IMR-90 (cell line): ENCODE measurements around the gene PIK3IP1. TPM values are rescaled to one million over a fixed set of nuclear protein-coding genes. Genes with fewer than 3 reads are reported as not detected.

Experiments
- ATAC-seq: fragments of 200-7000 bp; cut with Tn5 transposase; 2 replicates; pipeline ENCODE4 v1.9.1; 2020; ENCODE audit warnings: low read depth, mild to moderate bottlenecking, moderate library complexity
- BruUV-seq: library from RNA; stranded (reverse); fragments of 400-500 nt; replicated peaks from 2 replicates; lab custom pipeline; 2021; lab: Mats Ljungman, UMichigan
- CTCF ChIA-PET: fragments of 300-600 bp; formaldehyde crosslinking; extraction: SDS; loops from one replicate; lab custom pipeline; 2021; ENCODE audit warnings: antibody characterized with exemption; lab: Yijun Ruan, JAX
- POLR2A ChIA-PET: fragments of 300-600 bp; sonication (Branson Sonifier 250); formaldehyde crosslinking; loops from one replicate; lab custom pipeline; 2022; ENCODE audit warnings: antibody characterized with exemption; ENCODE audit not compliant: unreplicated experiment; lab: Charles Lee
- DNase-seq: peaks from one replicate; pipeline ENCODE4 v3.0.0; 2013
- H2AFZ ChIP-seq: replicated peaks from 2 replicates; pipeline ENCODE3; 2013; ENCODE audit warnings: low read length, mild to moderate bottlenecking; ENCODE audit not compliant: poor library complexity
- H2AK5ac ChIP-seq: 2 replicates; pipeline ENCODE4 v1.6.1; 2013; ENCODE audit warnings: low read depth, low read length, inconsistent platforms
- H2AK9ac ChIP-seq: replicated peaks from 2 replicates; pipeline ENCODE3; 2013; ENCODE audit warnings: mild to moderate bottlenecking, low read depth, low read length, moderate library complexity; ENCODE audit not compliant: poor library complexity
- H2BK120ac ChIP-seq: 2 replicates; pipeline ENCODE4 v1.6.1; 2013; ENCODE audit warnings: low read depth, low read length, inconsistent platforms
- H2BK15ac ChIP-seq: 3 replicates; pipeline ENCODE4 v1.6.1; 2013; ENCODE audit warnings: low read depth, low read length, inconsistent platforms
- H2BK20ac ChIP-seq: 2 replicates; pipeline ENCODE4 v1.6.1; 2013; ENCODE audit warnings: low read depth, mild to moderate bottlenecking, inconsistent platforms, low read length, moderate library complexity
- H2BK5ac ChIP-seq: 2 replicates; pipeline ENCODE4 v1.6.1; 2013; ENCODE audit warnings: mild to moderate bottlenecking, low read depth, low read length, inconsistent platforms; ENCODE audit not compliant: poor library complexity, severe bottlenecking
- H3K14ac ChIP-seq: replicated peaks from 2 replicates; pipeline ENCODE4 v1.6.1; 2013; ENCODE audit warnings: low read depth, low read length, inconsistent platforms
- H3K18ac ChIP-seq: 2 replicates; pipeline ENCODE4 v1.6.1; 2013; ENCODE audit warnings: low read depth, low read length, control low read depth
- H3K23ac ChIP-seq: 2 replicates; pipeline ENCODE4 v1.6.1; 2013; ENCODE audit warnings: low read depth, low read length, inconsistent platforms
- H3K27ac ChIP-seq: 2 replicates; pipeline ENCODE4 v1.5.1; 2013; ENCODE audit warnings: mild to moderate bottlenecking, control low read depth, low read length; ENCODE audit not compliant: insufficient read depth
- H3K27me3 ChIP-seq: 2 replicates; pipeline ENCODE4 v1.6.1; 2013; ENCODE audit warnings: low read length; ENCODE audit not compliant: control insufficient read depth, insufficient read depth
- H3K36me3 ChIP-seq: 2 replicates; pipeline ENCODE4 v1.6.1; 2013; ENCODE audit warnings: low read length, mixed read lengths; ENCODE audit not compliant: control insufficient read depth, insufficient read depth
- H3K4ac ChIP-seq: 2 replicates; pipeline ENCODE4 v1.6.1; 2013; ENCODE audit warnings: low read depth, low read length, inconsistent platforms
- H3K4me1 ChIP-seq: 2 replicates; pipeline ENCODE4 v1.6.1; 2013; ENCODE audit warnings: low read length, mixed read lengths; ENCODE audit not compliant: control insufficient read depth, insufficient read depth
- H3K4me2 ChIP-seq: 2 replicates; pipeline ENCODE4 v1.6.1; 2013; ENCODE audit warnings: low read depth, mild to moderate bottlenecking, control low read depth, low read length, moderate library complexity
- H3K4me3 ChIP-seq: 2 replicates; pipeline ENCODE4 v1.5.1; 2013; ENCODE audit warnings: low read depth, mild to moderate bottlenecking, control low read depth, low read length, moderate library complexity; ENCODE audit not compliant: insufficient read depth
- H3K56ac ChIP-seq: 2 replicates; pipeline ENCODE4 v1.6.1; 2013; ENCODE audit warnings: low read length, inconsistent platforms; ENCODE audit not compliant: insufficient read depth; ENCODE audit errors: extremely low read depth
- H3K79me1 ChIP-seq, 2 experiments: 2 replicates each; pipeline ENCODE4 v1.6.1; 2013; ENCODE audit warnings: low read length in 2 of 2, inconsistent platforms in 1 of 2, low read depth in 1 of 2
- H3K9ac ChIP-seq: 2 replicates; pipeline ENCODE4 v1.6.1; 2013; ENCODE audit warnings: low read depth, low read length, control low read depth
- H3K9me1 ChIP-seq: 2 replicates; pipeline ENCODE4 v1.6.1; 2013; ENCODE audit warnings: low read length, inconsistent platforms; ENCODE audit not compliant: insufficient read depth
- H3K9me3 ChIP-seq: 2 replicates; pipeline ENCODE4 v1.6.1; 2013; ENCODE audit warnings: low read length; ENCODE audit not compliant: control insufficient read depth, insufficient read depth
- H4K20me1 ChIP-seq: 2 replicates; pipeline ENCODE4 v1.6.1; 2013; ENCODE audit warnings: low read length, inconsistent platforms; ENCODE audit not compliant: insufficient read depth
- H4K5ac ChIP-seq: 2 replicates; pipeline ENCODE4 v1.6.1; 2013; ENCODE audit warnings: mild to moderate bottlenecking, low read depth, low read length, control low read depth
- H4K8ac ChIP-seq, 2 experiments: 2 replicates each; pipeline ENCODE4 v1.6.1; 2013; ENCODE audit warnings: low read depth in 2 of 2, low read length in 2 of 2, control low read depth in 1 of 2, inconsistent platforms in 1 of 2
- H4K91ac ChIP-seq: 2 replicates; pipeline ENCODE4 v1.6.1; 2013; ENCODE audit warnings: low read depth, low read length, inconsistent platforms; ENCODE audit not compliant: insufficient read depth
- BHLHE40 ChIP-seq: fragments of 150-350 bp; IDR thresholded peaks from 2 replicates; pipeline ENCODE4 v1.6.1; 2016; ENCODE audit warnings: mild to moderate bottlenecking, low read depth, low read length
- CEBPB ChIP-seq: IDR thresholded peaks from 2 replicates; pipeline ENCODE4 v1.6.1; 2012; ENCODE audit warnings: low read depth, low read length, improper control_type of control experiment
- CHD1 ChIP-seq: IDR thresholded peaks from 2 replicates; pipeline ENCODE4 v1.6.1; 2012; ENCODE audit warnings: low read depth, low read length, improper control_type of control experiment
- CTCF ChIP-seq: conservative IDR thresholded peaks from 2 replicates; pipeline ENCODE4 v1.5.1; 2012; ENCODE audit warnings: mild to moderate bottlenecking, low read depth, low read length, improper control_type of control experiment
- ELK1 ChIP-seq: fragments of 150-350 bp; IDR thresholded peaks from 2 replicates; pipeline ENCODE4 v1.6.1; 2016; ENCODE audit warnings: low read depth, mild to moderate bottlenecking, low read length, moderate library complexity, borderline replicate concordance
- MAFK ChIP-seq: IDR thresholded peaks from 2 replicates; pipeline ENCODE4 v1.6.1; 2012; ENCODE audit warnings: low read depth, low read length, improper control_type of control experiment
- MAZ ChIP-seq: IDR thresholded peaks from 2 replicates; pipeline ENCODE4 v1.6.1; 2012; ENCODE audit warnings: low read depth, mild to moderate bottlenecking, low read length, improper control_type of control experiment, moderate library complexity, borderline replicate concordance
- MXI1 ChIP-seq: IDR thresholded peaks from 2 replicates; pipeline ENCODE4 v1.6.1; 2012; ENCODE audit warnings: low read depth, mild to moderate bottlenecking, low read length, moderate library complexity, borderline replicate concordance
- NFE2L2 ChIP-seq: fragments of 150-350 bp; IDR thresholded peaks from 2 replicates; pipeline ENCODE4 v1.6.1; 2016; ENCODE audit warnings: low read depth, mild to moderate bottlenecking, low read length
- POLR2A ChIP-seq: IDR thresholded peaks from 2 replicates; pipeline ENCODE4 v1.6.1; 2012; ENCODE audit warnings: mild to moderate bottlenecking, low read depth, low read length
- RAD21 ChIP-seq: IDR thresholded peaks from 2 replicates; pipeline ENCODE4 v1.6.1; 2012; ENCODE audit warnings: low read length, improper control_type of control experiment
- RCOR1 ChIP-seq: IDR thresholded peaks from 2 replicates; pipeline ENCODE4 v1.6.1; 2012; ENCODE audit warnings: mild to moderate bottlenecking, low read length, improper control_type of control experiment; ENCODE audit not compliant: insufficient replicate concordance
- RFX5 ChIP-seq: IDR thresholded peaks from 2 replicates; pipeline ENCODE4 v1.8.0; 2012; ENCODE audit warnings: low read depth, mild to moderate bottlenecking, low read length, moderate library complexity
- SMC3 ChIP-seq: fragments of 150-350 bp; IDR thresholded peaks from 2 replicates; pipeline ENCODE4 v1.6.1; 2016; ENCODE audit warnings: low read depth, mild to moderate bottlenecking, antibody characterized with exemption, low read length, moderate library complexity
- USF2 ChIP-seq: fragments of 150-350 bp; IDR thresholded peaks from 2 replicates; pipeline ENCODE4 v1.6.1; 2017; ENCODE audit warnings: mild to moderate bottlenecking, antibody characterized with exemption, low read length, low read depth
- WGBS, 2 experiments: methylation state at CpG; one replicate each; pipeline versions ENCODE4 v1.1.5 to v1.1.7; 2013; ENCODE audit warnings: missing lambda C conversion rate in 2 of 2; ENCODE audit not compliant: insufficient read length in 1 of 2; ENCODE audit errors: extremely low coverage in 2 of 2; 5-methylcytosine and 5-hydroxymethylcytosine counted together
- dilution Hi-C: fragments of 300-500 bp; cut with HindIII; formaldehyde crosslinking; loops from one replicate; pipeline ENCODE4 v1.14.3; 2018; ENCODE audit warnings: low sequenced_read_pairs; ENCODE audit not compliant: unreplicated experiment
- in situ Hi-C: fragments of 300-500 bp; cut with MboI; formaldehyde crosslinking; loops from 3 replicates; pipeline ENCODE4 v1.14.3; 2019; ENCODE audit warnings: low sequenced_read_pairs, inconsistent platforms, mixed read lengths
- intact Hi-C: fragments of 100-400 bp; cut with micrococcal nuclease; formaldehyde crosslinking; loops from 2 replicates; pipeline ENCODE4 v1.10.0; 2022
- polyA plus RNA-seq, 3 experiments: library from polyadenylated mRNA; depleted of rRNA; stranded (reverse); fragments of >200 nt; gene quantifications; 2 replicates each; pipeline ENCODE4 v1.2.3, GENCODE V29; 2012; ENCODE audit warnings: low replicate concordance in 1 of 3
- total RNA-seq: library from RNA; depleted of rRNA; stranded (reverse); fragments of >200 nt; gene quantifications from 2 replicates; pipeline ENCODE4 v1.2.3, GENCODE V29; 2012

The PIK3IP1 gene
- total and polyA plus RNA-seq, 2 of the 4 experiments (the other 2 are of a cell fraction) = 12.9 to 17.6 TPM

- Histone ChIP-seq H4K5ac (no peak overlapping the region), H3K4me2 (no peak overlapping the region), H2BK20ac (no peak overlapping the region), H3K27me3 (no peaks in the 10 kb centered on the region), H3K18ac (no peak overlapping the region), H3K9ac (no peak overlapping the region), H3K27ac (no peak overlapping the region), H3K36me3 (peaks cover 51% of the 10 kb centered on the region), H3K23ac (no peak overlapping the region), H4K8ac (no peak overlapping the region), H3K4me3 (no peak overlapping the region), H3K4me1 (no peaks in the 10 kb centered on the region), H3K9me1 (peaks cover 3% of the 10 kb centered on the region; the same call in 1 of the 2 replicates), H3K9me3 (no peaks in the 10 kb centered on the region), H3K79me1 (no peaks in the 10 kb centered on the region), H2AK5ac (no peak overlapping the region), H2BK15ac (no peak overlapping the region), H2AFZ (no peak overlapping the region), H4K20me1 (peaks cover 7% of the 10 kb centered on the region; the same call in 1 of the 2 replicates), H3K56ac (no peak overlapping the region), H4K91ac (no peak overlapping the region), H2AK9ac (no peak overlapping the region), H2BK5ac (no peak overlapping the region), H2BK120ac (no peak overlapping the region), H3K14ac (no peak overlapping the region), H3K4ac (no peak overlapping the region)
- no peak for DNase-seq
- dilution Hi-C loops = no loop called here
- ATAC-seq = no peak
- in situ Hi-C loops = loop anchor here (10.0 kb wide), 1 partner anchor 62 kb away; the partner anchor contains the start of gene PATZ1
- intact Hi-C loops = no loop called here
- ChIA-PET CTCF (interaction anchor here (0.7 to 1.0 kb wide), 2 partner anchors 10 kb away, joined by 3 to 4 read pairs; no protein-coding TSS in a partner anchor), POLR2A (interaction anchor here (0.6 kb wide), 1 partner anchor 39 kb away, joined by 5 read pairs; no protein-coding TSS in a partner anchor)
- 83% methylated on average over 2 of the region's 8 CpGs; no CpG with 5 or more reads in 1 of the 2 experiments for WGBS, 2 experiments
- BruUV-seq = no TSS peak
- TF ChIP-seq CEBPB (no peak), POLR2A (no peak), CHD1 (no peak), BHLHE40 (no peak), MXI1 (no peak), MAFK (no peak), SMC3 (no peak), RCOR1 (no peak), NFE2L2 (no peak), ELK1 (no peak), MAZ (no peak), USF2 (no peak), RAD21 (no peak), RFX5 (no peak), CTCF (no peak)
Measured at GRCh38 chr22:31282748-31283468, 9.4 kb downstream of the PIK3IP1 start.
